ENCODE results near the gene SYNGR4.
A peak's percentile ranks its signal among the peaks of the same experiment; 100 is the strongest.

The SYNGR4 gene

GRCh38 chr19:48341515-48342413 lies 22.4 kb upstream of the SYNGR4 start:
- no peak for DNase-seq

GRCh38 chr19:48342414-48342738 lies 21.8 kb upstream of the SYNGR4 start:
- DNase-seq = no peak

- no peak for DNase-seq
Observed at GRCh38 chr19:48342841-48343540, 21.2 kb upstream of the SYNGR4 start.

GRCh38 chr19:48344892-48345291 lies 19.3 kb upstream of the SYNGR4 start:
- DNase-seq = no peak

GRCh38 chr19:48346191-48346590 lies 18.0 kb upstream of the SYNGR4 start:
- no peak for DNase-seq

- DNase-seq = no peak
Observed at GRCh38 chr19:48348045-48348444, 16.1 kb upstream of the SYNGR4 start.

- no peak for DNase-seq
Observed at GRCh38 chr19:48348737-48349136, 15.4 kb upstream of the SYNGR4 start.

- no peak for DNase-seq
Observed at GRCh38 chr19:48350856-48351255, 13.3 kb upstream of the SYNGR4 start.

GRCh38 chr19:48351341-48351752 lies 12.8 kb upstream of the SYNGR4 start:
- peak; percentile 79 for DNase-seq

- no peak for DNase-seq
Observed at GRCh38 chr19:48353677-48354076, 10.5 kb upstream of the SYNGR4 start.

GRCh38 chr19:48354332-48354992 lies 9.7 kb upstream of the SYNGR4 start:
- DNase-seq = no peak

- DNase-seq = no peak
Observed at GRCh38 chr19:48355365-48355954, 8.7 kb upstream of the SYNGR4 start.

- no peak for DNase-seq
Observed at GRCh38 chr19:48359123-48359522, 5.0 kb upstream of the SYNGR4 start.

- no peak for DNase-seq
Observed at GRCh38 chr19:48361912-48362311, 2.3 kb upstream of the SYNGR4 start.

- peak; percentile 85 for DNase-seq
Observed at GRCh38 chr19:48362716-48363499, 1.3 kb upstream of the SYNGR4 start.

GRCh38 chr19:48363500-48363809 lies 712 bp upstream of the SYNGR4 start:
- DNase-seq = no peak

GRCh38 chr19:48364598-48365348 lies 606 bp downstream of the SYNGR4 start:
- DNase-seq = no peak

- no peak for DNase-seq
Observed at GRCh38 chr19:48365602-48366001, 1.4 kb downstream of the SYNGR4 start.

- DNase-seq = no peak
Observed at GRCh38 chr19:48367855-48368254, 3.7 kb downstream of the SYNGR4 start.

- no peak for DNase-seq
Observed at GRCh38 chr19:48368936-48369335, 4.8 kb downstream of the SYNGR4 start.

- no peak for DNase-seq
Observed at GRCh38 chr19:48370955-48371354, 6.8 kb downstream of the SYNGR4 start.

- DNase-seq = no peak
Observed at GRCh38 chr19:48371367-48371766, 7.2 kb downstream of the SYNGR4 start.
